Stimulated activated naive B cell treated with anti-CD40 and anti-IgM and Interleukin-4, amounts not matched to agents 10 μg/mL and 1 μg/mL and 100 μg/mL, for 72 hours (primary cell): ENCODE data around the gene MAML2.

Source experiments
- ATAC-seq, 2 donors: fragments of 150-1000 bp; cut with Tn5 transposase; replicated peaks; 2 replicates each; pipeline ENCODE4 v1.10.0; 2021; ENCODE audit warnings: moderate library complexity in 1 of 2
- DNase-seq: peaks from one replicate; pipeline ENCODE4 v3.0.0; 2021
- H3K27ac Mint-ChIP-seq: one replicate; pipeline ENCODE4 v1.8.0; 2022; ENCODE audit warnings: mild to moderate bottlenecking, mixed read lengths
- H3K27me3 Mint-ChIP-seq, 2 donors: one replicate each; pipeline ENCODE4 v1.8.0; 2022; ENCODE audit warnings: mixed read lengths in 2 of 2
- H3K36me3 Mint-ChIP-seq, 2 donors: one replicate each; pipeline ENCODE4 v1.8.0; 2022; ENCODE audit warnings: mixed read lengths in 2 of 2, mild to moderate bottlenecking in 1 of 2
- H3K4me1 Mint-ChIP-seq, 2 donors: one replicate each; pipeline ENCODE4 v1.8.0; 2022; ENCODE audit warnings: mixed read lengths in 2 of 2, mild to moderate bottlenecking in 1 of 2
- H3K4me3 Mint-ChIP-seq, 2 donors: one replicate each; pipeline ENCODE4 v1.8.0; 2022; ENCODE audit warnings: mild to moderate bottlenecking in 2 of 2, mixed read lengths in 2 of 2, moderate library complexity in 1 of 2
- H3K9me3 Mint-ChIP-seq, 2 donors: one replicate each; pipeline ENCODE4 v1.8.0; 2022; ENCODE audit warnings: mixed read lengths in 2 of 2, mild to moderate bottlenecking in 1 of 2

MAML2 gene

GRCh38 chr11:96215110-96215782, 127.7 kb downstream of the MAML2 start:
- Mint-ChIP-seq H3K4me1 (peaks cover 48 to 76% of the 10 kb centered on the region in 2 donors), H3K9me3 (no peaks in the 10 kb centered on the region), H3K36me3 (peaks cover 0 to 4% of the 10 kb centered on the region in 2 donors), H3K4me3 (peak overlapping the region; percentile 59 to 63), H3K27me3 (no peaks in the 10 kb centered on the region), H3K27ac (peak overlapping the region; percentile 94)
- ATAC-seq: peak; percentile 84 to 87
- DNase-seq: peak; percentile 39

- peaks cover 45 to 71% of the 10 kb centered on the region in 2 donors for H3K4me1 Mint-ChIP-seq
- H3K4me3 Mint-ChIP-seq: peak overlapping the region; percentile 59 to 63
- H3K36me3 Mint-ChIP-seq: peaks cover 0 to 4% of the 10 kb centered on the region in 2 donors
- H3K27ac Mint-ChIP-seq: peak overlapping the region; percentile 94
- no peak for DNase-seq
- no peaks in the 10 kb centered on the region for H3K27me3 Mint-ChIP-seq
- no peaks in the 10 kb centered on the region for H3K9me3 Mint-ChIP-seq
- ATAC-seq: no peak
Observed at GRCh38 chr11:96214777-96215109, 128.3 kb downstream of the MAML2 start.

- no peaks in the 10 kb centered on the region for H3K9me3 Mint-ChIP-seq
- no peak overlapping the region for H3K4me3 Mint-ChIP-seq
- H3K4me1 Mint-ChIP-seq: peaks cover 46 to 65% of the 10 kb centered on the region in 2 donors
- peaks cover 0 to 4% of the 10 kb centered on the region in 2 donors for H3K36me3 Mint-ChIP-seq
- no peak for DNase-seq
- H3K27me3 Mint-ChIP-seq: no peaks in the 10 kb centered on the region
- H3K27ac Mint-ChIP-seq: peak overlapping the region; percentile 47
- no peak for ATAC-seq
Observed at GRCh38 chr11:96213500-96213899, 129.5 kb downstream of the MAML2 start.

- DNase-seq (no peak), ATAC-seq (no peak)
- peaks cover 47 to 65% of the 10 kb centered on the region in 2 donors for H3K4me1 Mint-ChIP-seq
- no peaks in the 10 kb centered on the region for H3K9me3 Mint-ChIP-seq
- H3K27ac Mint-ChIP-seq: peak overlapping the region; percentile 82
- H3K4me3 Mint-ChIP-seq: peak overlapping the region in 1 of 2 donors; percentile 26
- no peaks in the 10 kb centered on the region for H3K27me3 Mint-ChIP-seq
- H3K36me3 Mint-ChIP-seq: peaks cover 0 to 4% of the 10 kb centered on the region in 2 donors
Observed at GRCh38 chr11:96211436-96211835, 131.6 kb downstream of the MAML2 start.

- Mint-ChIP-seq H3K4me1 (peaks cover 46 to 62% of the 10 kb centered on the region in 2 donors), H3K27ac (peak overlapping the region; percentile 72), H3K4me3 (peak overlapping the region; percentile 25 to 30), H3K36me3 (peaks cover 9 to 11% of the 10 kb centered on the region in 2 donors), H3K27me3 (no peaks in the 10 kb centered on the region), H3K9me3 (peaks cover 2 to 4% of the 10 kb centered on the region in 2 donors)
- no peak for DNase-seq
- peak in 1 of 2 donors; percentile 44 for ATAC-seq
Observed at GRCh38 chr11:96207459-96208449, 135.2 kb downstream of the MAML2 start.

GRCh38 chr11:96206955-96207354, 136.0 kb downstream of the MAML2 start:
- Mint-ChIP-seq H3K4me3 (no peak overlapping the region), H3K27me3 (no peaks in the 10 kb centered on the region), H3K4me1 (peaks cover 38 to 54% of the 10 kb centered on the region in 2 donors), H3K36me3 (peaks cover 11 to 13% of the 10 kb centered on the region in 2 donors), H3K9me3 (peaks cover 2 to 4% of the 10 kb centered on the region in 2 donors), H3K27ac (no peak overlapping the region)
- ATAC-seq (no peak), DNase-seq (no peak)

GRCh38 chr11:96205460-96205809, 137.6 kb downstream of the MAML2 start:
- Mint-ChIP-seq H3K4me1 (peaks cover 36 to 56% of the 10 kb centered on the region in 2 donors), H3K27ac (peak overlapping the region; percentile 9), H3K4me3 (no peak overlapping the region), H3K36me3 (peaks cover 10 to 14% of the 10 kb centered on the region in 2 donors), H3K9me3 (peaks cover 2 to 4% of the 10 kb centered on the region in 2 donors), H3K27me3 (no peaks in the 10 kb centered on the region)
- ATAC-seq (no peak), DNase-seq (no peak)

GRCh38 chr11:96204721-96205459, 138.1 kb downstream of the MAML2 start:
- Mint-ChIP-seq H3K27ac (no peak overlapping the region), H3K4me1 (peaks cover 36 to 61% of the 10 kb centered on the region in 2 donors), H3K9me3 (peaks cover 2 to 4% of the 10 kb centered on the region in 2 donors), H3K4me3 (no peak overlapping the region), H3K27me3 (no peaks in the 10 kb centered on the region), H3K36me3 (peaks cover 10 to 14% of the 10 kb centered on the region in 2 donors)
- DNase-seq (no peak), ATAC-seq (no peak)

GRCh38 chr11:96204366-96204659, 138.7 kb downstream of the MAML2 start:
- Mint-ChIP-seq H3K4me3 (no peak overlapping the region), H3K4me1 (peaks cover 39 to 67% of the 10 kb centered on the region in 2 donors), H3K27ac (no peak overlapping the region), H3K27me3 (no peaks in the 10 kb centered on the region), H3K9me3 (peaks cover 2 to 4% of the 10 kb centered on the region in 2 donors), H3K36me3 (peaks cover 10 to 17% of the 10 kb centered on the region in 2 donors)
- DNase-seq (no peak), ATAC-seq (no peak)

GRCh38 chr11:96203567-96204365, 139.2 kb downstream of the MAML2 start:
- Mint-ChIP-seq H3K27ac (peak overlapping the region; percentile 34), H3K4me3 (no peak overlapping the region), H3K27me3 (no peaks in the 10 kb centered on the region), H3K36me3 (peaks cover 10 to 17% of the 10 kb centered on the region in 2 donors), H3K4me1 (peaks cover 37 to 66% of the 10 kb centered on the region in 2 donors), H3K9me3 (peaks cover 2 to 4% of the 10 kb centered on the region in 2 donors)
- DNase-seq: no peak
- no peak for ATAC-seq

GRCh38 chr11:96200243-96200642, 142.8 kb downstream of the MAML2 start:
- H3K9me3 Mint-ChIP-seq: peaks cover 4 to 7% of the 10 kb centered on the region in 2 donors
- no peak overlapping the region for H3K4me3 Mint-ChIP-seq
- no peaks in the 10 kb centered on the region for H3K27me3 Mint-ChIP-seq
- DNase-seq (no peak), ATAC-seq (no peak)
- H3K36me3 Mint-ChIP-seq: peaks cover 16 to 20% of the 10 kb centered on the region in 2 donors
- peaks cover 45 to 71% of the 10 kb centered on the region in 2 donors for H3K4me1 Mint-ChIP-seq
- H3K27ac Mint-ChIP-seq: no peak overlapping the region

GRCh38 chr11:96199563-96200025, 143.4 kb downstream of the MAML2 start:
- Mint-ChIP-seq H3K9me3 (peaks cover 4 to 7% of the 10 kb centered on the region in 2 donors), H3K4me1 (peaks cover 46 to 72% of the 10 kb centered on the region in 2 donors), H3K4me3 (no peak overlapping the region), H3K27me3 (no peaks in the 10 kb centered on the region), H3K27ac (peak overlapping the region; percentile 69), H3K36me3 (peaks cover 16 to 20% of the 10 kb centered on the region in 2 donors)
- ATAC-seq (no peak), DNase-seq (no peak)
